ENCODE data around the gene MLLT3. TPM values are rescaled to one million over a fixed set of nuclear protein-coding genes. Genes with fewer than 3 reads are reported as not detected.

The MLLT3 gene
- total and polyA plus RNA-seq, 2 of the 13 experiments (the other 11 are each of a cell fraction or from before 2014, with no cell fraction given), result 12.3 to 12.6 TPM

- TF ChIP-seq ZBED4 (CRISPR knock-in tag; IDR thresholded peaks at IDR 0.05; ENCODE audit: borderline replicate concordance) (no peak), ZFP90 (CRISPR knock-in tag; IDR thresholded peaks at IDR 0.05; ENCODE audit: borderline replicate concordance) (no peak)
Measured at GRCh38 chr9:20305452-20305851, 316.8 kb downstream of the MLLT3 start (continued).

DNA sequence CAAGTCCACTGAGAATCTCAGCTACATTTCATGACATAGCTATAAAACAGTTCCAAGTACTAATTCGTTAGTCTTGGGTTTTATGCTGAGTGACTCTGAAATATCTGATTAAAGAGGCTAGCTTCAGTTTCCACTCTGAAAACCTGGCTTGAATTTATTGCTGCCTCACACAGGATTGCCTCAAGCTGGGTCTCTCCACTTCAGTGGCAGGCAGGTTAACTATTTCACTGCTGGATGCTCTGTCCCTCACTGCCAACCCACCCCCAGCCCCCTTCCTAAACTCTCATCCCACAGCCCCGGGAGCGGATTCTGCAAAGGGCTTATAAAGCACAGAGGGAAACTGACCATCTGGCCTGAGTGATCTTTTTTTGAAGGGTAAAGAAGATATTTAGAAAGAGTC, 318.3 kb downstream of the MLLT3 start:
- in situ Hi-C loops (cut with HindIII; ENCODE audit: extremely low pct_ligation_motif_present, low pct_unique_long_range_greater_than_20kb), result no loop called here
- H3K9ac ChIP-seq (ENCODE audit: insufficient read depth, low read depth, low read length), result no peak overlapping the region
- ATAC-seq (no peak), DNase-seq (ENCODE audit: low spot score) (no peak), FAIRE-seq (no peak)
- no peak overlapping the region for H2AFZ ChIP-seq (ENCODE audit: low read length)
- peaks cover 0 to 14% of the 10 kb centered on the region in 2 experiments; a peak in 1 of 5 replicates for H3K27me3 ChIP-seq (ENCODE audit: control insufficient read depth in 1 of 2, insufficient read depth in 2 of 2, low read length in 2 of 2)
- TF ChIP-seq POLR2AphosphoS5 (IDR thresholded peaks at IDR 0.05; ENCODE audit: low read depth, low read length), result no peak
- no peak for TF ChIP-seq NBN (conservative IDR thresholded peaks at IDR 0.05)
- TF ChIP-seq, protein P1, sequence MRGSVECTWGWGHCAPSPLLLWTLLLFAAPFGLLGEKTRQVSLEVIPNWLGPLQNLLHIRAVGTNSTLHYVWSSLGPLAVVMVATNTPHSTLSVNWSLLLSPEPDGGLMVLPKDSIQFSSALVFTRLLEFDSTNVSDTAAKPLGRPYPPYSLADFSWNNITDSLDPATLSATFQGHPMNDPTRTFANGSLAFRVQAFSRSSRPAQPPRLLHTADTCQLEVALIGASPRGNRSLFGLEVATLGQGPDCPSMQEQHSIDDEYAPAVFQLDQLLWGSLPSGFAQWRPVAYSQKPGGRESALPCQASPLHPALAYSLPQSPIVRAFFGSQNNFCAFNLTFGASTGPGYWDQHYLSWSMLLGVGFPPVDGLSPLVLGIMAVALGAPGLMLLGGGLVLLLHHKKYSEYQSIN (CRISPR knock-in tag; IDR thresholded peaks at IDR 0.05; ENCODE audit: borderline replicate concordance), result no peak
- no peak for TF ChIP-seq PRDM4 (CRISPR knock-in tag; IDR thresholded peaks at IDR 0.05; ENCODE audit: borderline replicate concordance)
- no TSS peak for BruUV-seq (replicated peaks)
- no peak overlapping the region for H3K4me3 ChIP-seq (replicated peaks in 1 of 3; ENCODE audit: insufficient read depth in 1 of 3, low read depth in 2 of 3, low read length in 3 of 3)
- H3K4me1 ChIP-seq (ENCODE audit: insufficient read depth, low read length), result peaks cover 13% of the 10 kb centered on the region
- ChIA-PET CTCF (ENCODE audit: low intra/inter-chr PET ratio, low total read pairs) (no interaction called here), POLR2A (no interaction called here)
- no peaks in the 10 kb centered on the region for H4K20me1 ChIP-seq (ENCODE audit: insufficient read depth, low read length)
- WGBS (ENCODE audit: low lambda C conversion rate), result 15% methylated on average over 3 of the region's 3 CpGs
- intact Hi-C loops (cut with micrococcal nuclease; ENCODE audit: unreplicated experiment), result no loop called here
- H3K27ac ChIP-seq (ENCODE audit: extremely low read length, insufficient read depth, low read length), result no peak overlapping the region
- H3K36me3 ChIP-seq (replicated peaks in 1 of 2; ENCODE audit: control insufficient read depth in 1 of 2, insufficient read depth in 2 of 2, low read length in 2 of 2), result no peaks in the 10 kb centered on the region
- H3K9me3 ChIP-seq (ENCODE audit: low read length), result no peaks in the 10 kb centered on the region
- H3K4me2 ChIP-seq (ENCODE audit: low read depth, low read length), result no peak overlapping the region
- H3K79me2 ChIP-seq (ENCODE audit: insufficient read depth, low read length), result no peaks in the 10 kb centered on the region

Data from HepG2 (cell line).